Cardiac fibroblast (primary cell): ENCODE results near the gene DOCK3.

Experiments used
- DNase-seq, 2 donors: peaks; one replicate each; pipeline versions ENCODE4 v3.0.0 to v3.0.0-alpha.2; 2010; ENCODE audit warnings: low read depth in 2 of 2
- H3K4me3 ChIP-seq, 2 donors: replicated peaks in 1 of 2; 1 replicate in 1 of 2; 2 replicates in 1 of 2; pipeline ENCODE4 v1.5.1; 2011; ENCODE audit warnings: low read depth in 2 of 2, low read length in 2 of 2, mild to moderate bottlenecking in 2 of 2, moderate library complexity in 1 of 2
- TF ChIP-seq, protein P1 (sequence below): IDR thresholded peaks from one replicate; pipeline ENCODE4 v1.5.1; 2011; ENCODE audit warnings: low read depth, mild to moderate bottlenecking, low read length, inconsistent platforms

DOCK3 gene

GRCh38 chr3:50982540-50983325, 308.0 kb downstream of the DOCK3 start:
- DNase-seq, result no peak
- TF ChIP-seq, protein P1, sequence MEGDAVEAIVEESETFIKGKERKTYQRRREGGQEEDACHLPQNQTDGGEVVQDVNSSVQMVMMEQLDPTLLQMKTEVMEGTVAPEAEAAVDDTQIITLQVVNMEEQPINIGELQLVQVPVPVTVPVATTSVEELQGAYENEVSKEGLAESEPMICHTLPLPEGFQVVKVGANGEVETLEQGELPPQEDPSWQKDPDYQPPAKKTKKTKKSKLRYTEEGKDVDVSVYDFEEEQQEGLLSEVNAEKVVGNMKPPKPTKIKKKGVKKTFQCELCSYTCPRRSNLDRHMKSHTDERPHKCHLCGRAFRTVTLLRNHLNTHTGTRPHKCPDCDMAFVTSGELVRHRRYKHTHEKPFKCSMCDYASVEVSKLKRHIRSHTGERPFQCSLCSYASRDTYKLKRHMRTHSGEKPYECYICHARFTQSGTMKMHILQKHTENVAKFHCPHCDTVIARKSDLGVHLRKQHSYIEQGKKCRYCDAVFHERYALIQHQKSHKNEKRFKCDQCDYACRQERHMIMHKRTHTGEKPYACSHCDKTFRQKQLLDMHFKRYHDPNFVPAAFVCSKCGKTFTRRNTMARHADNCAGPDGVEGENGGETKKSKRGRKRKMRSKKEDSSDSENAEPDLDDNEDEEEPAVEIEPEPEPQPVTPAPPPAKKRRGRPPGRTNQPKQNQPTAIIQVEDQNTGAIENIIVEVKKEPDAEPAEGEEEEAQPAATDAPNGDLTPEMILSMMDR, result no peak
- no peak overlapping the region for H3K4me3 ChIP-seq

DNA sequence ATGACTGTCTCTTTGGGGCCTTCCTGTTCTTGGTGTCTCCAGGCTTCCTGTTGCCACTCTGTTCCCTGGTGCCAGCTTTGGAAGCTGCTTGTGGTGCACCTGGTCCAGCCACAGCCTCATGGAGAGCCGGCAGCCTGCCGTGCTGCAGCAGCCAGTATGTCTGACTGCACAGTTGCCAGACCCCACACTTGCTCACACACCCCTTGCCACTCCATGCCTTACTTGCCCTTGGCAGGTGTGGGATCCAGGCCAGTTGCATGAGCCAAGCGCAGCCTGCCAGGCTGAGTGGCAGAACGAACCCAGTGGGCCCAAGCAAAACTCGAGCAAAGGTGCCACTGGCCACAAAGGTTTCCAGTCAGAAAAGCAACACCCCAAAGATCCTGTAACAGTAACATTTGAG, 309.2 kb downstream of the DOCK3 start:
- no peak overlapping the region for H3K4me3 ChIP-seq
- TF ChIP-seq, protein P1, result no peak
- DNase-seq, result no peak

GRCh38 chr3:50985893-50986292, 311.2 kb downstream of the DOCK3 start:
- no peak overlapping the region for H3K4me3 ChIP-seq
- TF ChIP-seq, protein P1, result no peak
- no peak for DNase-seq

DNA sequence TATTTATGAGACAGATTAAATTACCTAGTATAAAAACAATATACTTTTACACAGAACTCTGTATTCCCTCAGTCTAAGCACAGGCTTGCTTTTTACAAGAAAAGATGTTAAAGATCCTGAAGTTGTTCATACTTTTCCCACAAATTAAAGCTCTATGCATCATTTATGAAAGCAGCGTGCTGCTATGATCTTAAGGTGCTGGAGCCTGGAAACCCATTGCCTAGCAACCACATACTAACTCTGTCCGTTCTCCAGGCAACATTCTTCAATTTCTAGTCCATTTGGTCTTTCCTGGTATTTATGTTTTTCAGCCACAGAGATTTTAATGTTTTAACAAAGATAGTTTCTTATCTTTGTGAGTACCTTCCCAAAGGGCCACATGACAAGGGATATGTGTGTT, 312.0 kb downstream of the DOCK3 start:
- TF ChIP-seq, protein P1, result no peak
- H3K4me3 ChIP-seq, result no peak overlapping the region
- DNase-seq, result no peak

DNA sequence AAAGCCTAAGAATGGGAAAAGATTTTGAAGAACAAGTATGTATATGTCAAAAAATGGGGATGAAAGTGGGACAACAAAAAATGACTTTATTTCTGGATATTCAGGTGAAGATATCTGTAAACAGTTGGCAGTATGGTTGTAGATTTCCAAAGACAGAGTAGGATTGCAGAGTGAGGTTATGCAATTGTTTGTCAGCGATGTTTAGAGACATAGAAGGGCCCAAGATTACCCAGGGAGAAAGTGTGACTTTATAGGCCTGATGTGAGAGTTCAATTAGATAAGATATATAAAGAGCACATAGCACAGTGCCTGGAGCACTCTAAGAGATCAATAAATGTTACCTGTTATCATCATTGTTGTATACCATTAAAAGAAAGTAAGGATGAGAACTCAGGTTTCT, 319.8 kb downstream of the DOCK3 start:
- no peak for DNase-seq

GRCh38 chr3:50995085-50995824, 320.5 kb downstream of the DOCK3 start:
- H3K4me3 ChIP-seq, result no peak overlapping the region
- TF ChIP-seq, protein P1, result no peak
- DNase-seq, result no peak

More for the DNA sequence above, 319.8 kb downstream of the DOCK3 start:
- TF ChIP-seq, protein P1, result no peak
- H3K4me3 ChIP-seq, result no peak overlapping the region
